WI38 (cell line): ENCODE data around the gene B4GALT1.

Experiments
- H3K4me3 ChIP-seq: 2 replicates; pipeline ENCODE4 v1.5.1; 2011; ENCODE audit warnings: low read depth, mild to moderate bottlenecking, control low read depth, low read length
- CTCF ChIP-seq: IDR thresholded peaks from 2 replicates; pipeline ENCODE4 v1.5.1; 2012; ENCODE audit warnings: low read depth, mild to moderate bottlenecking, control low read depth, low read length

The B4GALT1 gene

GRCh38 chr9:33182519-33182918, 15.4 kb upstream of the B4GALT1 start:
- H3K4me3 ChIP-seq: no peak overlapping the region
- no peak for TF ChIP-seq CTCF

- H3K4me3 ChIP-seq: no peak overlapping the region
- TF ChIP-seq CTCF: no peak
Observed at GRCh38 chr9:33180526-33181184, 13.5 kb upstream of the B4GALT1 start.

- no peak for TF ChIP-seq CTCF
- H3K4me3 ChIP-seq: no peak overlapping the region
Observed at GRCh38 chr9:33178972-33179697, 12.0 kb upstream of the B4GALT1 start.

GRCh38 chr9:33177639-33178038, 10.5 kb upstream of the B4GALT1 start:
- no peak for TF ChIP-seq CTCF
- H3K4me3 ChIP-seq: no peak overlapping the region

- TF ChIP-seq CTCF: no peak
Observed at GRCh38 chr9:33177086-33177485, 9.9 kb upstream of the B4GALT1 start.

GRCh38 chr9:33175649-33176325, 8.7 kb upstream of the B4GALT1 start:
- TF ChIP-seq CTCF: no peak
- H3K4me3 ChIP-seq: no peak overlapping the region

More at GRCh38 chr9:33177086-33177485, 9.9 kb upstream of the B4GALT1 start:
- no peak overlapping the region for H3K4me3 ChIP-seq
